RWPE1 (cell line): ENCODE measurements around the gene CRIP2.

Experiments used
- CTCF ChIA-PET: fragments of 350-600 bp; sonication (Branson Sonifier 250); formaldehyde crosslinking; extraction: SDS; loops from one replicate; lab custom pipeline; 2021; lab: Yijun Ruan, JAX
- POLR2A ChIA-PET: fragments of 400-600 bp; formaldehyde crosslinking; extraction: SDS; loops from one replicate; lab custom pipeline; 2020; ENCODE audit warnings: antibody characterized with exemption; ENCODE audit not compliant: low non-redundant PET; lab: Yijun Ruan, JAX
- DNase-seq: peaks from one replicate; pipeline ENCODE4 v3.0.0; 2012; ENCODE audit warnings: low spot score
- H3K27ac ChIP-seq: fragments of 450-650 bp; 2 replicates; pipeline ENCODE4 v1.5.1; 2017
- CTCF ChIP-seq: fragments of 450-650 bp; conservative IDR thresholded peaks from 2 replicates; pipeline ENCODE4 v1.5.1; 2017; ENCODE audit warnings: low read depth, mild to moderate bottlenecking

The CRIP2 gene

GRCh38 chr14:105452963-105453362, 21.7 kb upstream of the CRIP2 start:
- ChIA-PET CTCF (no interaction called here), POLR2A (no interaction called here)

DNA sequence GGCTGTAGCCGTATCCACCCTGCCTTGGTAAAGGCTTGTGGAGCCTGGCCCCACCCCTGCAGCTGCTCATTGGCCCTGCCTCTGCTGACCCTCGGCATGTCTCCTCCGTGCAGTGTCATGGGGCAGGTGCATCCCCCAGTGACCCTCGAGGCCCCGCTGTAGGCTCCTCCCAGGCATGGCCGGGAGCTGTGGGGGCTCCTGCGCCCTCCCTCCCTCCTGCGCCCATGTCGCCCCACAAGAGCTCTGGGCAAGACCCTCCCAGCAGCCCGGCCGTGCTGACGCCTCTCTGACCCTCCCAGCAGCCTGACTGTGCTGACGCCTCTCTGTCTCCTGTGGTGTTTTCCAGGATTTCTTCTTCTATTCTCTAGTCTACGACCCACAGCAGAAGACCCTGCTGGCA, 20.8 kb upstream of the CRIP2 start:
- CTCF ChIA-PET = no interaction called here
- no peak for TF ChIP-seq CTCF
- peak overlapping the region; percentile 60 for H3K27ac ChIP-seq
- POLR2A ChIA-PET = no interaction called here
- no peak for DNase-seq

More at GRCh38 chr14:105452963-105453362, 21.7 kb upstream of the CRIP2 start:
- H3K27ac ChIP-seq = peak overlapping the region; percentile 60
- TF ChIP-seq CTCF = no peak
- no peak for DNase-seq

DNA sequence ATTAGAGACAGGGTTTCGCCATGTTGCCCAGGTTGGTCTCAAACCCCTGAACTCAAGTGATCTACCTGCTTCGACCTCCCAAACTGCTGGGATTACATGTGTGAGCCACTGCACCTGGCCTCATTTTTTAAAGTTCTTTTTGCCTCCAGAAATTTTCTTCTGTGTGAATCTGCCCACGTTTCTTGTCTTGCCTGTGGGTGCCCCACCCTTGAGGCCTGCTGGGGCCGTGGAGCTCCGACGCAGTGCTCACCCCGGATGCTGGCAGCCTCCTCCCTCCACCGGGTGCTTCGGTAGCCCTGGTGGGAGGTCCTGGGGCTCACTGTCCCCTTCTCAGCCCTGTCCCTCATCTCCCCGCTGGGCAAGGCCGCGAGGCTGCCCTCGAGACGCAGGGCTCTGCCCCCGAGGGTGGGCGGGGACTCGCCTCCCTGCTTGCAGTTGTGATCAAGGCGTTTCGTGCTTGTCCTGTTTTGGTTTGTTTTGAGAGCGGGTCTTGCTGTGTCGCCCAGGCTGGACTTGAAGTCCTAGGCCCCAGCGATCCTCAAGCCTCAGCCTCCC, 19.5 kb upstream of the CRIP2 start:
- ChIA-PET POLR2A (no interaction called here), CTCF (interaction anchor here (0.7 kb wide), 1 partner anchor 34 kb away, joined by 3 read pairs; no protein-coding TSS in a partner anchor)
- no peak for DNase-seq

GRCh38 chr14:105455766-105456660, 18.6 kb upstream of the CRIP2 start:
- no peak for TF ChIP-seq CTCF
- ChIA-PET CTCF (interaction anchor here (0.5 to 1.2 kb wide), 2 partner anchors 34 to 290 kb away, joined by 3 read pairs; no protein-coding TSS in a partner anchor), POLR2A (no interaction called here)
- H3K27ac ChIP-seq = no peak overlapping the region; the same call in 1 of the 2 replicates
- DNase-seq = no peak

More for the DNA sequence above, 19.5 kb upstream of the CRIP2 start:
- peak overlapping the region; percentile 60; the same call in 1 of the 2 replicates for H3K27ac ChIP-seq
- no peak for TF ChIP-seq CTCF

- CTCF ChIA-PET = interaction anchor here (0.6 to 1.2 kb wide), 3 partner anchors 9 to 33 kb away, joined by 3 to 4 read pairs (median 3); no protein-coding TSS in a partner anchor
- POLR2A ChIA-PET = no interaction called here
- peak overlapping the region; percentile 37 for H3K27ac ChIP-seq
- DNase-seq = no peak
- no peak for TF ChIP-seq CTCF
Measured at GRCh38 chr14:105456736-105457617, 17.6 kb upstream of the CRIP2 start.

DNA sequence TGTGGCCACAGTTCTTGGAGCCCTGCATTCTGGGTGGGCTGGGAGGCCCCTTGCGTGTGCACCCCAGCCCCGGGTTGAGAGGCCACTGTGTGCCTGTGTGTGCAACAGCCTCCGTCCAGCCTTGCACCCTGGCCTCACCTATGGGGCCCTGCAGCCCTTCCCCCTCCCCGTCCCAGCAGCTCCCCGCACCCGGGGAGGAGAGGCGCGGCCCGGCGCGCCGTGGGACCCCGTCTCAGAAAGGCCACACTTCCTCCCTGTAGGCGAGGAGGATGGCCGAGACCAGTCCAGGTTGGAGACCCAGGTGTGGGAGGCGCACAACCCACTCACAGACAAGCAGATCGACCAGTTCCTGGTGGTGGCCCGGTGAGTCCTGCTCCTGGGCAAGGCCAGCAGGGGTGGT, 16.6 kb upstream of the CRIP2 start:
- ChIA-PET POLR2A (no interaction called here), CTCF (interaction anchor here (0.7 kb wide), 1 partner anchor 9 kb away, joined by 3 read pairs; no protein-coding TSS in a partner anchor)
- DNase-seq = no peak
- H3K27ac ChIP-seq = no peak overlapping the region; the same call in 1 of the 2 replicates
- no peak for TF ChIP-seq CTCF
